GM18867 (cell line): ENCODE measurements around the gene P2RY13.

Experiments used
- ATAC-seq: cut with Tn5 transposase; IDR thresholded peaks from one replicate; pipeline ENCODE4 v1.9.1; 2021; ENCODE audit warnings: mild to moderate bottlenecking, moderate library complexity; ENCODE audit not compliant: unreplicated experiment

P2RY13 gene

DNA sequence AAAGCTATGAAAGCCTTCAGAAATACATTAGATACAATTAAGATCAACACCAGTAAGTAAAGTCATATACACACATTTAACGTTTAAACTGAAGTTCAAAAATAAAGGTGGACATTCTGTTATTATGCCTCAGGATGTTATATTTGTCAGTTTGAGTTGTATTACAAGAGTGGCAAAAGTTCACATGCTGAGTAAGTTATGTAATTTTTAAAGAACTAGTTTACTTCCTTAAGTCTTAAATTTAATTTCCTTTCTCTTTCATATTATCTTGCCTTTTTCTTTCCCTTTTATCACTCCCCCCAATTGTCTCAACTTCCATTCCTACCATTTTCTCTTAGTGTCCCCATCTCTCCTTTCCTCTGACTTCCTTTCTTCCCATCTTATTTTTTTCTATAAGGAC is 7.8 kb downstream of the P2RY13 start:
- ATAC-seq: no peak

- ATAC-seq: no peak
Observed at GRCh38 chr3:151320131-151320530, 9.2 kb downstream of the P2RY13 start.

DNA sequence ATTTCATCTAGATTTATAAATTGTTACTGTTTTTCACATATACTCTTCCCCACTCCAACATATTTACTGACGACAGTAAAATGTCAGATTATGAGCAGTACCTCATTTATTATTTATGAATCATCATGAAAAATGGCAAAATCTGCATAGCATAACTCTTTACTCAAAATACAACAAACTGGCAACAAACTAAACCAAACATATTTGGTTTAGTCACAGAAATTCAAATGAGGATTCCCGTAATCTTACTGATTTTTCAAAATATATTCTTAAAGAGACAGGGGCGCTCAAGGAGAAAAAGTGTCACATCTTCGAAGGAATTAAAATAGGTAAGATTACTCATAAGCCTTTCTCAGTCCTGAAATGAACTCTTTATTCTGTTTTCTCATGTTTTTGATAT is 9.7 kb downstream of the P2RY13 start:
- no peak for ATAC-seq

DNA sequence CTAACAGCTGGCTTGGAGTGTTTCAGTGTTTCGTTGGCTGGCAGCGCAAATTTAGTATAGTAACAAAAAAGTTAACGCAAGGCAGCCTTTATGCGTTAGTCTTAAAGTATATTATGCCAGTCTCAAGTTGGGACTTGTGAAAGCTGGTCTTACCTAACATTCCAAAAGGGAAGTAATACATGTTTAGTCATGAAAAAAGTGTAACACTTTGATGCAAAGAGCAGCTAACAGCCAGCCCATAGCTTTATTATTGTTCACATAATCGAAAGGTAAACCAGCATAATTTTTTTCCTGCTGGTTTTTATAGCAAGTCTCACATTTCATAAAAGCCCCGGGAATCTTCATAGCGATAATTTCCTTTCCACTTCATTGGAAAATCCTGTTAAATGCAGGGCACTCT is 10.4 kb downstream of the P2RY13 start:
- no peak for ATAC-seq

DNA sequence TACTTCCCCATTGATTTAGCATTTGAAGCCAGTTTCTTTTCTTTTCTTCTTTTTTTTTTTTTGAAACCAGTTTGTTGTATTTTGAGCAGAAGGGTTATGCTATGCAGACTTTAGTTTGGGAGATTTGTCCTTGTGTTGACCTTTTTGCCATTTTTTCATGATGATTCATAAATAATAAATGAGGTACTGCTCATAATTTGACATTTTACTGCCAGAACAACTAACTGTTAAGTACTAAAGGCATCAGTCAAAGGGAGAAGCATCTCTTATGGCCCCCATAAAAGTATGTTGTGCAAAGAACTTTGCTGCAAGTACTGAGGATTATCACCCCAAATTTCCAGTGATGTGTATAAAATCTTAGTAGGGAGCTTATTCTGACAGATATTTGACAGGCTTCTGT is 11.0 kb downstream of the P2RY13 start:
- ATAC-seq: no peak

GRCh38 chr3:151316267-151316991 is 12.9 kb downstream of the P2RY13 start, which contains the start of gene GPR87:
Gene GPR87, minus strand, starts transcription at chr3:151316820. Its CDS starts 16,720 bp downstream, at chr3:151300100.
- ATAC-seq: no peak

- ATAC-seq: no peak
Observed at GRCh38 chr3:151315846-151316245, 13.5 kb downstream of the P2RY13 start.

- ATAC-seq: no peak
Observed at GRCh38 chr3:151315136-151315535, 14.2 kb downstream of the P2RY13 start.

DNA sequence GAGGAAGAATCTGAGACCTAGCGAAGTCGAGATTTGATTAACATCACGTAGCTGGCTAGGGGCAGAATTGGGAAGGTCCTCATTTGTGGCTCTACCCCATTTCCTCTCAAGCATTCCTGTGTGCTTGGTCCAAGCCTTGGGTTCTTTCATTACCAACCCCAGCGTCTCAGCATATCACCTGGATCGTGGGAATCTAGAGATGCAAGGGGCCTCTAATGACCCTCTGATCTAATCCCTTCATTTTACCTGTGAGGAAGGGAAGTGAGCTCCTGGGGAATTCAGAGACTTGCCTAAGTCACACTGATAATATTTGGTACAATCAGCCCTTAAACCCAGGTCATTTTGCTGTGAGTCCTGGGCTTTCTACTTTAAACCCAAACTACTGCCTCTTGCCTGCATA is 14.8 kb downstream of the P2RY13 start:
- ATAC-seq: no peak

DNA sequence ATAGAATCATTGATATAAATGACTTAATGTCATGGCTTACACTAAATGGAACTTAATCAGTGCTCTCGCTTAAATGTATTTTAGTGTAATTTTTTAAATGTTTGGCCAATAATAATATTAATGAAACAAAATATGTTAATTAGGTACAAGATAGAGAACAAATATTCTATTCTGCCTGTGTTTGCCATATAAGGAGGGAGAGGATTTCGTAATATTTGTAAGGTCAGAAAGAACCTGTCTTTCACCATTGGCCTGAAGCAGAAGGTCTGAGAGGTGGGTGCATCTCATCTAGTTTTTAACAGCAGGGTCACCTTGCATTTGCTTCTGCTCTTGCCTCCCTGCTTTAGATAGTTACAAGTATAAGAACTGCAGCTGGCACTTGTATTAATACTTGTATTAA is 15.2 kb downstream of the P2RY13 start:
- no peak for ATAC-seq

DNA sequence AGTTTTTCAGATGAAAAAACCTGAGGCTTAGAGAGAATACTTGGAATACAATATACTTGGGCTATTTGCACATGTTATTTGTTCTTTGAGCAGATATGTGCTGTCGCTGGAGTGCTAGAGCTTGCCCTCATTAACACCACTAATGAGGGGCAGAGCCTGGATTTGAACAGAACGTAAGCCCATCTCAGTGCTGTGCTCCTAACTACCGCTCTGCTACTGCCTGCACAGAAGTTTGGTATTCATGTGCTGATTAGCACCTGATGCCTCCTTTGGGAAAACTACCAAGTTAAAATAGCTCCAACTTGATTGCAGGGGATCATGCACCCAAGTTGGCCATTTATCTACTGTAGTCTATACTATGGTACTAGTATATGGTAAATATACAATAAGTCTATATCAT is 16.4 kb downstream of the P2RY13 start:
- no peak for ATAC-seq

GRCh38 chr3:151309566-151309965 is 19.8 kb downstream of the P2RY13 start:
- no peak for ATAC-seq

DNA sequence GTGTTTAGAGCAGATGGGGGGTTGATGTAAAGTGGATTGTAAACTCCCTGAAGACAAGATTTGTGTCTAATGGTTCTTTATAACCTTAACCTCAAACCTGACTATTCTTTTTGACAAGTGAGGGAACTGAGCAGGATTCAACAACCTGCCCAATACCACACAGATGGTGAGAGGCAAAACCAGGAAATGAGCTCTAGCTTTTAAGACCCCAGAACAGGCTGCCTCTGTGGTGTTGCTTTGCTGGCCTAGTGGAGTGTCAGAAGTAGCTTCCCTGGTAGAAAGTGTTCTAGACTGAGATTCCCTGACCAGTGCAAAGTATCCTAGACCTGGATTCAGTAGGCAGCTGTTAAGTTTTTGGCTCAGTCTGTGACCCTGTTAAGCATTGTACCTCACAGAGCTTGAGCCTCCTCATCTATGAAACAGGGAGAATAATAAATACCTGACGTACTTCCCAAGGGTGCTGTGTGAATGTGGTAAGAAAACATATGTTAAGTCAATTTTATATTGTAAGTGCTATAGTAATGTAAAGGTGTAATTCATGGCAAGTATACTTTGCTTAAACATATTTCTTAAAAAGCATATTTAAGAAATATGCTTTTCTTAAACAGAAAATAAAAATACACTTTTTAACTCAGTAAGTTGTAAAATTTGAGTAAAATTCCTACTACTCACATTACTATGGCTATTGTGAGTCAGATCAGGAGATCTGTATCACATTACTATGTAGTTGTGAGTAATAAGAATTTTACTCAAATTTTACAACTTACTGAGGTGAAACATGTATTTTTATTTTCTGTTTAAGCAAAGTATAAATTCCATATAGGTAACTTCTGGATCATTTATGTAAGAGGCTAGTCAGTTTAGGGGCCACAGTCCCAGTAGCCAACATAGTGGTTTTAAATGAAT is 21.5 kb downstream of the P2RY13 start:
- no peak for ATAC-seq

GRCh38 chr3:151307131-151307530 is 22.2 kb downstream of the P2RY13 start:
- ATAC-seq: no peak

DNA sequence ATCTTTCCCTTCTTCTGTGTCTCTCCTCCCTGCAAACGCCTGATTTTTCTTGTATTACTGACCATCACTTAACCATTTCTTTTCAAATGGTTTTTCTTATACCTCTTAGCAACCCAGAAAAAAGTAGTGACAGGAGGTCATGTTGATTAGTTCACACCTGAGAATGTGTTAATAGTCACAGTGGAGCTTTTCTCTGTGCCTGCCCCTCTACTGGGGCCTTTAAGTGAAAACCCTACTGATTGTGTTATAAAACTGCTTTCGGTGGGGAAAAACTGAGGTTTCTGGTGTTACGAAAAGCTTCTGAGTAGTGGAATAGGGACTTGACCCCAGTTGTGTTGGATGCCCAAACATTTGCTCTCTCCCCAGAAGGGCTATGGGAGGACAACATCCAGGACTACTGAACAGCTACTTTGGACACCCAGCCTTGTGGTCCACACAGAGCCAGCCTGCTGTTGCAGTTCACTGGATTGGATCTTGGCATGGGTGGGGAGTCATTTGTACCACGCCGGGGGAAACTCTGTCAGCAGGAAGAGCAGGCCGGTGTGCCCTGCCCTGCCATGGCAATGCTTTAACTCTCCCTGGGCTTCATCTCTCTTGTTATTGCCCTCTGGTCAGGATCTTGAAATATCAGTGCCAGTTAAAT is 23.1 kb downstream of the P2RY13 start:
- no peak for ATAC-seq

DNA sequence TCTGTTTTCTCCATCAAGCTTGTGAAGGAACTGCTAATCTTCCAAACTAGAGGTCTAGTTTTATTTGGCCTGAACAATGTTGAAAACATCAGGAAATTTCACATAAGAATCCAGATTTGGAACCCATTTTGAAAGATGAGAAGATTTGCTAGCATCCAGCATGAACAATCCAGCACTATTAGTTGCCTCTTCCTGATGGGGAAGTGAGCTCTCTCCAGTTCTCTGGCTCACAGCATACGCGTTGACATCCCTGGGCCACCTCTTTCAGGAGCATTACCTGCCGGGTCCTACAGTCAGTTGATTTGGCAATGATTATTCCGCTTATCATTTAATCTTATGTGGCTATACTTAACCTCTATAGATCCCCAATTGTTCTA is 23.6 kb downstream of the P2RY13 start:
- ATAC-seq: no peak

DNA sequence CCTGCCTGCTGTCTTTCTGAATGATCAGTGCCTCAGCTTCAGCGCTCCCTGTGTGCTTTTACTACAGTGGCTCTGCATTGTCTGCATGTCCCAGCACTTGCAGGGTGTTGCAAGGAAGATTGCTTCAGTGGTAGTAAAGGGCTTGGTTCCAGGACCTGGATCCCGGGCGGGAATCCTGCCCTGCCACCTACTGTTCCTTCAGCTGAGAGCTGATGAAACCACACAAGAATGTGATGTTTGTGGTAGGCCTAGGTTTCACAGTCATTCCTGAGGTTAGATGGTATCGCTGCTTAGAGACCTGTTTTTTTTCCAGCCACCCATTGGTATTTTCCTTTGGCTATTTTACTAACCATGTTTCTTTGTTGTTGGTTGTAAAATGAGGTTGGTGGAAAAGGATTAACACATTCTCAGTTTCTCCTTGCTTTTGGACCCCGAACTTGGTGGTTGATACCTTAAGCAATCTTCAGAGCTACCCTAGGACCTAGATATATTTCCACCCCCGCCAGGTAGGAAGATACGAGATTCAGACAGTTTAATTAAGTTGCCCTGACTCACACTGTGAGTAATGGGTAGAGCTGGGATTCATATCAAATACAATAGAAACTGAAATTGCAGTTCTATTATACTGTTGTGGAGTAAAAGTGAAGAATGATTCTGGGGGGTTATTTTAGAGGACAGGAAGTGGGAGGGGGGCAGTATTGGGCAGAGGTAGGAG is 24.1 kb downstream of the P2RY13 start:
- no peak for ATAC-seq

DNA sequence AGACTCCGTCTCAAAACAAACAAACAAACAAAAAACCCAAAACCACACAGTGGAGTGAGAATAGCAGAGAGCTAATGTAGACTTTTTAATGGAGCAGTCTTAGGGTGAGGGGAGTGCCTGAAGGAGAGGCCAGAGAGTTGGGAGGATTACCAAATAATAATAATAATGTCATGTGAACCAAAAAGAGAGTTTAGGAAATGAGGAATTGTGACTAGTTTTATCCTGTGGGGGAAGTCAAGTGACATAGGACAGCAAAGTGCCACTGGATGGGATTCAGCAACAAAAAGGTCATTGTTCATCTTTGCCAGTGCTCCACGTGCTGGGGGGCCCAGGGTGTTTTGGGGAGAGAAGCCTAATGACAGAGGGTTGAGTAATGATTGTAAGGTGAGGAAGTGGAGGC is 25.6 kb downstream of the P2RY13 start:
- no peak for ATAC-seq

DNA sequence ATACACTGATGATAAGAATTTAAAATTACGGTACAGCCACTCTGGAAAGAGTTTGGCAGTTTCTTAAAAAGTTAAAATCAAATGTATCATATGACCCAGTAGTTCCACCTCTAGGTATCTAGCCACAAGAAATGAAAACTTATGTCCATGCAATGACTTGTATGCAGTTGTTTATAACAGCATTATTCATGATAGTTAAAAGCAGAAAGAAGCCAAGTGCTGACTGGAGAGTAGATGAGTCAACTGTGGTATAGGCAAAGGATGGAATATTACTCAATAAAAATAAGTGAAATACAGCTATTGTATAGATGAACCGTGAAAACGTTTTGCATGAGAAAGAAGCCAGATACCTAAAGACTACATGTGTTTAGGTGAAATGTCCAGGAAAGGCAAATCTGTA is 27.6 kb downstream of the P2RY13 start:
- ATAC-seq: no peak

- no peak for ATAC-seq
Observed at GRCh38 chr3:151300539-151300938, 28.8 kb downstream of the P2RY13 start.

DNA sequence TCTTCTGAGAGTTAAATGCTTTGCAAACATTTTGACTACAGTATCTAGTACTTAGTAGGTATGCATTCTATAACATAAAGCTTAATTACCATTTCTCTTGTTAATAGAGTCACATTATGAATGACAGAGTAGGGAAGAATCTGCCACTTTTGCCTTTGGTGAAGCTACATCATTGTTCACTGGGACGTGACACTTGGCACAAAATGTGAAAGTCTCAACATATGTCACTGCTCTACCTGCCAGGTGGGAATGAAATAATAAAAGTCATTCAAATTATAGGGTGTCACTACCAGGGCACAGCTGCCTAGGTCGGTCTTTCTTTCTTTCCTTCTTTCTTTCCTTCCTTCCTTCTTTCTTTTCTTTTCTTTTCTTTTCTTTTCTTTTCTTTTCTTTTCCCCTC is 30.3 kb downstream of the P2RY13 start:
- no peak for ATAC-seq
